CD4-positive, alpha-beta memory T cell (primary cell): Measurements from ENCODE around the gene ACO1. TPM values are rescaled to one million over a fixed set of nuclear protein-coding genes. Genes with fewer than 3 reads are reported as not detected.

Experiments used
- CTCF ChIA-PET: fragments of 350-600 bp; sonication (Branson Sonifier 250); formaldehyde crosslinking; loops from one replicate; lab custom pipeline; 2021; ENCODE audit warnings: inconsistent platforms; ENCODE audit not compliant: partially characterized antibody; lab: Charles Lee
- POLR2A ChIA-PET: fragments of 350-600 bp; sonication (Branson Sonifier 250); formaldehyde crosslinking; loops from one replicate; lab custom pipeline; 2021; ENCODE audit not compliant: partially characterized antibody; lab: Charles Lee
- DNase-seq, 5 donors: peaks; one replicate each; pipeline versions ENCODE4 v3.0.0 to v3.0.0-alpha.2; 2020 to 2022; ENCODE audit warnings: mixed read lengths in 1 of 5
- H3K27ac ChIP-seq: one replicate; pipeline ENCODE4 v1.7.0; 2013; ENCODE audit warnings: low read depth, low read length
- H3K27me3 ChIP-seq: 2 replicates; pipeline ENCODE4 v1.7.0; 2013; ENCODE audit warnings: mild to moderate bottlenecking, low read length, moderate library complexity; ENCODE audit not compliant: insufficient read depth
- H3K36me3 ChIP-seq: 2 replicates; pipeline ENCODE4 v1.7.0; 2013; ENCODE audit warnings: mild to moderate bottlenecking, low read length, moderate library complexity; ENCODE audit not compliant: insufficient read depth
- H3K4me1 ChIP-seq: 2 replicates; pipeline ENCODE4 v1.7.0; 2013; ENCODE audit warnings: mild to moderate bottlenecking, low read length, moderate library complexity; ENCODE audit not compliant: insufficient read depth
- H3K4me3 ChIP-seq, 2 donors: one replicate each; pipeline ENCODE4 v1.7.0; 2013; ENCODE audit warnings: low read length in 2 of 2, mild to moderate bottlenecking in 1 of 2
- H3K9me3 ChIP-seq, 2 donors: one replicate each; pipeline ENCODE4 v1.7.0; 2013; ENCODE audit warnings: low read length in 2 of 2, control low read depth in 1 of 2; ENCODE audit not compliant: control insufficient read depth in 1 of 2
- H3K27ac Mint-ChIP-seq, 7 donors: one replicate each; pipeline ENCODE4 v1.8.0; 2020 to 2021; ENCODE audit warnings: mixed read lengths in 7 of 7, mild to moderate bottlenecking in 6 of 7, inconsistent platforms in 3 of 7, moderate library complexity in 3 of 7
- H3K27me3 Mint-ChIP-seq, 2 donors: one replicate each; pipeline ENCODE4 v1.8.0; 2020 to 2021; ENCODE audit warnings: mixed read lengths in 2 of 2
- H3K36me3 Mint-ChIP-seq, 2 donors: one replicate each; pipeline ENCODE4 v1.8.0; 2020 to 2021; ENCODE audit warnings: mixed read lengths in 2 of 2, inconsistent platforms in 1 of 2, mild to moderate bottlenecking in 1 of 2
- H3K4me1 Mint-ChIP-seq, 4 donors: one replicate each; pipeline ENCODE4 v1.8.0; 2020 to 2021; ENCODE audit warnings: mixed read lengths in 4 of 4, mild to moderate bottlenecking in 1 of 4
- H3K4me3 Mint-ChIP-seq, 8 donors: one replicate each; pipeline ENCODE4 v1.8.0; 2020 to 2021; ENCODE audit warnings: mixed read lengths in 8 of 8, mild to moderate bottlenecking in 7 of 8, moderate library complexity in 6 of 8, inconsistent platforms in 3 of 8
- H3K9me3 Mint-ChIP-seq, 8 donors: one replicate each; pipeline ENCODE4 v1.8.0; 2020 to 2021; ENCODE audit warnings: mixed read lengths in 8 of 8, mild to moderate bottlenecking in 5 of 8, inconsistent platforms in 3 of 8, moderate library complexity in 1 of 8
- intact Hi-C: fragments of 100-400 bp; cut with micrococcal nuclease; formaldehyde crosslinking; loops from one replicate; pipeline ENCODE4 v1.15.1; 2023
- polyA plus RNA-seq, 2 donors: library from polyadenylated mRNA; unstranded; fragments of 300-500 nt; fragmentation: Illumina TruSeq; gene quantifications; one replicate each; pipeline ENCODE4 v1.2.3, GENCODE V29; 2021
- total RNA-seq, 2 experiments: library from RNA; stranded (reverse); gene quantifications; one replicate each; pipeline ENCODE4 v1.2.3, GENCODE V29; 2021

The ACO1 gene
- total and polyA plus RNA-seq, 4 experiments from 2014 or later: 7.9 to 11.9 (median 9.2) TPM

GRCh38 chr9:32412440-32412839 is 28.0 kb downstream of the ACO1 start:
- Histone ChIP-seq H3K4me1 (no peaks in the 10 kb centered on the region), H3K9me3 (no peaks in the 10 kb centered on the region), H3K27me3 (no peaks in the 10 kb centered on the region), H3K36me3 (no peaks in the 10 kb centered on the region), H3K27ac (no peak overlapping the region), H3K4me3 (no peak overlapping the region)
- no peak for DNase-seq
- H3K4me1 Mint-ChIP-seq: no peaks in the 10 kb centered on the region
- H3K27me3 Mint-ChIP-seq: no peaks in the 10 kb centered on the region
- ChIA-PET CTCF (interaction anchor here (1.0 kb wide), 1 partner anchor 33 kb away, joined by 3 read pairs; no protein-coding TSS in a partner anchor), POLR2A (interaction anchor here (0.6 kb wide), 1 partner anchor 161 kb away, joined by 3 read pairs; no protein-coding TSS in a partner anchor)
- H3K9me3 Mint-ChIP-seq: no peaks in the 10 kb centered on the region
- peaks cover 39 to 47% of the 10 kb centered on the region in 2 donors for H3K36me3 Mint-ChIP-seq
- no peak overlapping the region for H3K4me3 Mint-ChIP-seq
- H3K27ac Mint-ChIP-seq: no peak overlapping the region
- intact Hi-C loops: no loop called here

DNA sequence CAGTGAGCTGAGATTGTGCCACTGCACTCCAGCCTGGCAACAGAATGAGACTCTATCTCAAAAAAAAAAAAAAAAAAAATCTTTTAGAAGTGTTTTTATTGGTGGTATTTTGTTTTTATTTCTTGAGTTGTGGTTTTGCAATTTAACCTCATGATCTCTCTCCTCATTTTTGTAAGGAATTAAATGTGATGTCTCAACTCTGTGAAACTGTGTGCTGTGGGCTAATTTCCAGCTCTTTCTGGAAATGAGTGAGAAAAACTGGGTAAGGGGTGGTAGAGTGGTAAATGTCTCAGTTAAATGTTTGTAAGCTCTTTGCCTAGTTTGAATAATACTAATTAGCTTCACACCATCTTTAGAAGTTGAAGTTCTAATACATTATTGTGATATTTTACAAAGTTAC is 29.0 kb downstream of the ACO1 start:
- Mint-ChIP-seq H3K4me3 (no peak overlapping the region), H3K27me3 (no peaks in the 10 kb centered on the region), H3K9me3 (no peaks in the 10 kb centered on the region), H3K36me3 (peaks cover 40 to 51% of the 10 kb centered on the region in 2 donors), H3K4me1 (no peaks in the 10 kb centered on the region), H3K27ac (no peak overlapping the region)
- intact Hi-C loops: no loop called here
- CTCF ChIA-PET: interaction anchor here (1.1 to 2.0 kb wide), 3 partner anchors 15 to 175 kb away, joined by 3 to 6 read pairs (median 4); no protein-coding TSS in a partner anchor
- Histone ChIP-seq H3K27me3 (no peaks in the 10 kb centered on the region), H3K4me1 (no peaks in the 10 kb centered on the region), H3K9me3 (no peaks in the 10 kb centered on the region), H3K36me3 (no peaks in the 10 kb centered on the region), H3K27ac (no peak overlapping the region), H3K4me3 (no peak overlapping the region)
- POLR2A ChIA-PET: no interaction called here
- no peak for DNase-seq

GRCh38 chr9:32414856-32415255 is 30.4 kb downstream of the ACO1 start:
- Histone ChIP-seq H3K27me3 (no peaks in the 10 kb centered on the region), H3K4me1 (no peaks in the 10 kb centered on the region), H3K36me3 (no peaks in the 10 kb centered on the region), H3K27ac (no peak overlapping the region), H3K4me3 (no peak overlapping the region), H3K9me3 (no peaks in the 10 kb centered on the region)
- Mint-ChIP-seq H3K27ac (peak overlapping the region in 1 of 7 donors; percentile 43), H3K27me3 (no peaks in the 10 kb centered on the region), H3K9me3 (no peaks in the 10 kb centered on the region), H3K36me3 (peaks cover 39 to 51% of the 10 kb centered on the region in 2 donors), H3K4me3 (no peak overlapping the region), H3K4me1 (no peaks in the 10 kb centered on the region)
- intact Hi-C loops: no loop called here
- CTCF ChIA-PET: interaction anchor here (0.9 to 2.0 kb wide), 3 partner anchors 18 to 165 kb away, joined by 3 to 6 read pairs (median 3); no protein-coding TSS in a partner anchor
- DNase-seq: no peak
- POLR2A ChIA-PET: no interaction called here

GRCh38 chr9:32419921-32420320 is 35.5 kb downstream of the ACO1 start:
- POLR2A ChIA-PET: no interaction called here
- intact Hi-C loops: no loop called here
- Mint-ChIP-seq H3K27ac (no peak overlapping the region), H3K9me3 (no peaks in the 10 kb centered on the region), H3K27me3 (no peaks in the 10 kb centered on the region), H3K4me3 (no peak overlapping the region), H3K36me3 (peaks cover 47 to 59% of the 10 kb centered on the region in 2 donors), H3K4me1 (no peaks in the 10 kb centered on the region)
- Histone ChIP-seq H3K27me3 (no peaks in the 10 kb centered on the region), H3K4me1 (no peaks in the 10 kb centered on the region), H3K27ac (no peak overlapping the region), H3K9me3 (no peaks in the 10 kb centered on the region), H3K36me3 (no peaks in the 10 kb centered on the region), H3K4me3 (no peak overlapping the region)
- no peak for DNase-seq
- CTCF ChIA-PET: interaction anchor here (1.3 kb wide), 1 partner anchor 13 kb away, joined by 4 read pairs; no protein-coding TSS in a partner anchor

GRCh38 chr9:32422237-32422806 is 37.9 kb downstream of the ACO1 start:
- peaks cover 57 to 59% of the 10 kb centered on the region in 2 donors for H3K36me3 Mint-ChIP-seq
- intact Hi-C loops: no loop called here
- DNase-seq: no peak

DNA sequence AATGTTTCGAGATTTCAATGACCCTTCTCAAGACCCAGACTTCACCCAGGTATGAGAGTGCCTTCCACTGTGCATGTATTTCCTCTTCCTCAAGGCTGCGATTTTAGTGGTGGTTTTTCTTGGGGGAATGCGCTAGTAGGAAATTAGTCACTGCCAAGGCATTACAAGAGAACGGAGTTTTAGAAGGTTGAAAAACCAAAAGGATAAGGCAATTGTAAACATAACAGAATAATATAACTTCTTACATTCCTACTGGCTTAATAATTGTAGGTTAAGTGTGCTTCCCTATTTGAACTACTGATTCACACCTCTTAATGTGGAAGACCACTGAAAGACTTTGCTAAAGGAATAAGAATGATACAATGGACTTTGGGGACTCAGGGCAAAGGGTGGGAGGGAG is 38.9 kb downstream of the ACO1 start:
- ChIA-PET CTCF (no interaction called here), POLR2A (no interaction called here)
- Mint-ChIP-seq H3K4me3 (no peak overlapping the region), H3K27ac (no peak overlapping the region), H3K36me3 (peaks cover 49 to 52% of the 10 kb centered on the region in 2 donors), H3K9me3 (no peaks in the 10 kb centered on the region), H3K4me1 (peaks cover 0 to 6% (median 2%) of the 10 kb centered on the region in 4 donors), H3K27me3 (no peaks in the 10 kb centered on the region)
- no peaks in the 10 kb centered on the region for H3K27me3 ChIP-seq
- H3K4me1 ChIP-seq: no peaks in the 10 kb centered on the region
- no peaks in the 10 kb centered on the region for H3K36me3 ChIP-seq
- H3K4me3 ChIP-seq: no peak overlapping the region
- intact Hi-C loops: no loop called here
- no peaks in the 10 kb centered on the region for H3K9me3 ChIP-seq
- DNase-seq: no peak
- no peak overlapping the region for H3K27ac ChIP-seq

More at GRCh38 chr9:32422237-32422806, 37.9 kb downstream of the ACO1 start:
- ChIA-PET POLR2A (no interaction called here), CTCF (no interaction called here)
- Mint-ChIP-seq H3K27me3 (no peaks in the 10 kb centered on the region), H3K27ac (peak overlapping the region in 1 of 7 donors; percentile 18), H3K4me1 (peaks cover 0 to 4% (median under 1%) of the 10 kb centered on the region in 4 donors), H3K9me3 (no peaks in the 10 kb centered on the region), H3K4me3 (no peak overlapping the region)
- H3K4me1 ChIP-seq: no peaks in the 10 kb centered on the region
- H3K36me3 ChIP-seq: no peaks in the 10 kb centered on the region
- no peak overlapping the region for H3K27ac ChIP-seq
- H3K4me3 ChIP-seq: no peak overlapping the region
- H3K27me3 ChIP-seq: no peaks in the 10 kb centered on the region
- no peaks in the 10 kb centered on the region for H3K9me3 ChIP-seq

DNA sequence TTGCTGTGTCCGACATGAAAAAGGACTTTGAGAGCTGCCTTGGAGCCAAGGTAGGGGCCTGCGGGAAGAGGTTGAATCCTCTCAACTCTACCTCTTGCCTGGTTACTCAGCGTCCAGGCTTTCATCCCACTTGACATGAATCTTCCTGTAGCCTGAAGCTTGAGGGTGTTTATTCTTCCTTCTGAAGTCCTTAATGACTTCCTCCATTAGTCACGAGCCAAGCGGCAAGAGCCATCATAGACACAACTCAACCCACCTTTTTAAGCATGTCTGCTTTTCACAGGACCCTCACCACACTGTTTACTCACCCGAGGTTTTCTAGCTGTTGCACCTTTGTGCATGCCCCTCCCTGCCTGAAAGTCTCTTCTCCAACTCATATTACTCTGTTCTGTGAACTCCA is 40.2 kb downstream of the ACO1 start:
- peaks cover 0 to 6% (median 2%) of the 10 kb centered on the region in 4 donors for H3K4me1 Mint-ChIP-seq
- ChIA-PET CTCF (interaction anchor here (0.9 to 1.0 kb wide), 3 partner anchors 8 to 72 kb away, joined by 3 to 4 read pairs (median 3); no protein-coding TSS in a partner anchor), POLR2A (no interaction called here)
- Histone ChIP-seq H3K9me3 (no peaks in the 10 kb centered on the region), H3K27ac (no peak overlapping the region), H3K4me1 (no peaks in the 10 kb centered on the region), H3K4me3 (no peak overlapping the region), H3K36me3 (no peaks in the 10 kb centered on the region), H3K27me3 (no peaks in the 10 kb centered on the region)
- DNase-seq: no peak
- H3K27me3 Mint-ChIP-seq: no peaks in the 10 kb centered on the region
- no peak overlapping the region for H3K4me3 Mint-ChIP-seq
- H3K9me3 Mint-ChIP-seq: no peaks in the 10 kb centered on the region
- peaks cover 40 to 41% of the 10 kb centered on the region in 2 donors for H3K36me3 Mint-ChIP-seq
- peak overlapping the region in 1 of 7 donors; percentile 53 for H3K27ac Mint-ChIP-seq
- intact Hi-C loops: no loop called here
